KOPT-K1 (cell line): ENCODE results near the gene TAF1B.
"Not testable (repeated sequence)": the region's sequence is repeated elsewhere in the genome, so short reads cannot be mapped to it uniquely, and the experiment has no call there.

ENCODE experiments used
- H3K27ac ChIP-seq: fragments of 200-600 bp; sonication (generic); 2 replicates; pipeline ENCODE4 v1.5.1; 2016; ENCODE audit warnings: antibody characterized with exemption, mild to moderate bottlenecking, low read depth, low read length; ENCODE audit not compliant: poor library complexity, severe bottlenecking
- H3K36me3 ChIP-seq: fragments of 200-600 bp; sonication (generic); 2 replicates; pipeline ENCODE4 v1.5.1; 2017; ENCODE audit warnings: antibody characterized with exemption, mild to moderate bottlenecking, low read length, moderate library complexity; ENCODE audit not compliant: insufficient read depth
- H3K9me3 ChIP-seq: fragments of 200-600 bp; sonication (generic); 2 replicates; pipeline ENCODE4 v1.5.1; 2017; ENCODE audit warnings: antibody characterized with exemption, low read length, mild to moderate bottlenecking; ENCODE audit not compliant: insufficient read depth, poor library complexity, severe bottlenecking

TAF1B gene

DNA sequence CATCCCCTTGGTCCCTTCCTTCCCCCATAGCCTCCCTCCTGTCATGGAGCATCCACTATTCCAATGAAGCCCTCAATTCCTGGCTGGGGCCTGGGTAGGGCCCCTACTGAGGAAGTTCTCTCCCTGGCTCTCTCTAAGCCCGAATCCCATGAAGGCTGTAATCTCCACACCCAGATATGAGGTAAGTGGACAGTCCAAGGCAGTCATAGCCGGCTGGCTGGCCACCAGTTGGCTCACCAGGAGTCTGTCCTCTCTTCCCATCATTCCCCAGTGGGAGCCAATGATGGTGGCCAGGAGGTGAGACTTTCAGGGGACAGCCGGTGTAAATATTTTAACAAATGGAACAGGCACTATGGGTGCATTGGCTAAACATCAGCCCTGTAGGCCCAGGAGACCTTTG, 6.8 kb upstream of the TAF1B start:
- Histone ChIP-seq H3K27ac (no peak overlapping the region), H3K36me3 (no peaks in the 10 kb centered on the region), H3K9me3 (no peaks in the 10 kb centered on the region)

DNA sequence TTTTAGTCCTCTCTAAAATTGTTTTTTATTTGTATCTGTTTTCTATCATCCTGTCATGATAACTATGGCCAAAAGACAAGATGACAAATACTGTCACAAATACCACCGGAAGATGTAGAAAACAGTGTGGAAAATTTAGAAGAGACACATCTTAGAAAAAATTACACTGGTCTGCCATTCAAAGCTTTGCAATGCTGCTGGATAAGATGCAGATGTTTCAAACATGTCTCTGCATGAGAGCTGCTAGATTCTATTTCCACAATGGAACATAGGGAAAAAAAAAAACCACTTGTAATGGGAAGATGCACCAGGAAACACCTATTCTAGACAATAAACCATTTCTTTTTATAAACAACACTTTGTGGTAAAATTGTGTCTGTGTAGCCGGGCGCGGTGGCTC, 5.8 kb upstream of the TAF1B start:
- H3K36me3 ChIP-seq = no peaks in the 10 kb centered on the region
- no peaks in the 10 kb centered on the region for H3K9me3 ChIP-seq
- H3K27ac ChIP-seq = no peak overlapping the region

DNA sequence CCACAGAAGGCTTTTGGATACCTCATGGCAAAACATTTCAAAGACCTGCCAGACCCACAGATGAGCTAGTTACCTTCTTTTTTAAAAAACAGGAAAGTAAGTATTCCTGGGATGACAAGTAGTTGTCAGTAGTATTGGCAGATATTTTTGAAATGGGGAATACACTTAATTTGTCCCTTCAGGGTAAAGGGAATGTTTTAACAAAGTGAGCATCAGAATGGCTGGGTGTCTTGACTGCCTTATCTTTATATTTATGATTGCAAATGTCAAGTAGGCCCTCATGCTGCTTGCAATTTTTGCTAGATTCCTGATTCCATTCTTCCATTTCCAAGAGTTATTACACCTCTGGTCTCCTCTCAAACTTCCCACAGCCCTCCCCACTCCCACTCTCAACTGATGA, 4.9 kb upstream of the TAF1B start:
- H3K36me3 ChIP-seq = no peaks in the 10 kb centered on the region
- no peak overlapping the region for H3K27ac ChIP-seq
- H3K9me3 ChIP-seq = no peaks in the 10 kb centered on the region

DNA sequence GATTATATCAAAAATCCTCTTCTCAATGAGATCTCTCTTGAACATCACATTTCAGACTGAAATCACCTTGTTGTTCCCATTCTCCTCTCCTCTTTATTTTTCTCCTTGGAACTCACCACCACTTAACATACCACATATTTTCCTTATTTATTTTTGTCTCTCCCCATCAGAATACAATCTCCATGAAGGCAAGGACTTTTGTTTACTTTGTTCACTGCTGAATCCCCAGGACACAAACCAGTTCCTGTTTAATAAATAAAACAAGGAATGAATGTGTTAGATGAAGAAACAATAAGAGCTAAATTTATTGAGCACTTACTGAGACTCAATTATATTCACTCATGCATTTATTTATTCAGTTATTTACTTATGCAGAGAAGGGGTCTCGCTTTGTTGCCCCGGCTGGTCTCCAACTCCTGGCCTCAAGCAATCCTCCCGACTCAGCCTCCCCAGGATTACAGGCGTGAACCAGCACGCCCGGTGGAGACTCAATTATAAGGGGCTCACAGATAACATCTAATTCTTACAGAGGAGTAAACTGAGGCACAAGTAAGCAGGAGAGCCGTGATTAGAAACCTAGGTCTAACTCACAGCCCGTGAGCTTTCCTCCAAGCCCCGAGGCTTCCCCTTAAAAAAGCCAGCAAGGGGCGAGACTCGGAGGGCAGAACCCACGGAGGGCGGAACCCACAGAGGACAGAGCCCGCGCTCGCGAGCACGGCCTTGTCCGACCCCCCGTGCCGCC, 616 bp upstream of the TAF1B start:
- H3K27ac ChIP-seq = peak overlapping the region; percentile 89
- H3K9me3 ChIP-seq = no peaks in the 10 kb centered on the region
- H3K36me3 ChIP-seq = peaks cover 27% of the 10 kb centered on the region

DNA sequence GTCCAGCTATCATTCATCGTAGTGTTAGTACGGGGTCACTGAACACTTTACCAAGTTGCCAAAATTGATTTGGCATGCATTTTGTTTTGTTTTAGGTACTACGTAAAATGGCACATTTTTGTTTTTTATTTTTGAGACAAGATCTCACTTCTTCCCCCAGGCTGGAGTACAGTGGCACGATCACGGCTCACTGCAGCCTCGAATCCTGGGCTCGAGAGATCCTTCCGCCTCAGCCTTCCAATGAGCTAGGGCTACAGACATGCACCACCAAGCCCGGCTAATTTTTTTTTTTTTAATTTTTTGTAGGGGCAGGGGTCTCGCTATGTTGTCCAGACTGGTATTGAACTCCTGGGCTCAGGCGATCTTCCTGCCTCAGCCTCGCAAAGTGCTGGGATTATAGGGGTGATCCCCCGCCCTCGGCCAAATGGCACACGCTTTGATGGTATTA, 786 bp downstream of the TAF1B start:
- peaks cover 41% of the 10 kb centered on the region for H3K36me3 ChIP-seq
- H3K9me3 ChIP-seq = no peaks in the 10 kb centered on the region
- H3K27ac ChIP-seq = peak overlapping the region; percentile 89

DNA sequence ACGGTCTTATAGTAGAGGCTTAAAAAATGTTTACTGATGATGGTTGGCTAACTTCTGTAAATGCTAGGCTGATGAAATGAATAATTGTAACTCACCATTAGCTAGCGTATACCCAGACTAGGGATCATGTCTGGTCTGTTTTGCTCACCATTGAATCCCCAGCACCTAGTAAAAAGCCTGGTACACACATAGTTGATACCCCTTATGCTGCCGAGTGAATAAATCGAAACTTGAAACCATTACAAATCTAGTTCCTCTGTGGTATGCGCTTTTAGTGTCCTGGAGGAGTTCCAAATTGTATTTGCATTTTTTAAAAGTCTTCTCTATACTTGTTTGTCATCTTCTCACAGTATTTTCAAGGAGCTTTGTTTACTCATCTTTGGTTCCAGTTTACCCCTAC, 1.3 kb downstream of the TAF1B start:
- Histone ChIP-seq H3K36me3 (peaks cover 46% of the 10 kb centered on the region), H3K27ac (peak overlapping the region; percentile 89), H3K9me3 (no peaks in the 10 kb centered on the region)

DNA sequence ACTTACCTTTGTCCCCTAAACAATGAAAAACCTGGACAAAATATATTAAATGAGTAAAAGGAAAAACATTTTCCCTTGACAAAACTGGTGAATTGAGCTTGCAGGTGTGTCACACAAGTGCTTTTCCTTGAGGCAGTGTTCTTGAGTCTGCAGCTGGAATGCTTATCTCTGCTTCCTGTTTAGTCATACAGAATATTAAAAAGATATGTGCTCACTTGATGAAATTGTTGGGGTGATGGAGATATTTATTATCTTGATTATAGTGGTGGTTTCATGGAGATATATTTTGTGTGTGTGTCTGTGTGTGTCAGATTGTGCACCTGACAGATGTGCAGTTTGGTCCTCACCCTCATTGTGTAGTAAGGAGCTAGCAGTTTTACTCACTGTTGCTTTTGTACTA, 3.3 kb downstream of the TAF1B start:
- Histone ChIP-seq H3K9me3 (no peaks in the 10 kb centered on the region), H3K27ac (no peak overlapping the region), H3K36me3 (peaks cover 66% of the 10 kb centered on the region)

DNA sequence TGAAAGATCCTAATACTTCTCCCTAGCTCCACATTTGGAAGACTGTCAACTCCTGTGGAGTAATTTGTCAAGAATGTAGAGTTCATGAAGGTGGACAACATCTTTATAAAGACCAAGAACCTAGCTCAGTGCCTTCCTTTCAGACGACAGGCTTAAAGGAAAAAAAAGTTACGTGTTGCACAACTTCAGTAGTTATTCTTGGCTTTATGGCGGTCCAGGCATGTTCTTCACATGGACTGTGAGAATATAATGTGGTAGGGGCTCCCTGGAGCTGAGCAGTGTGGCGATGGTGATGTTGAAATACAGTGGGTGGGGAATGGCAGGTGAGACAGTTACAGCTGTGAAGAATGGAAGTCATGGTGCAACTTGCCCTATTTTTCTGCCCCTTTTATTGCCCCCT, 3.9 kb downstream of the TAF1B start:
- Histone ChIP-seq H3K9me3 (no peaks in the 10 kb centered on the region), H3K27ac (no peak overlapping the region), H3K36me3 (peaks cover 71% of the 10 kb centered on the region)

DNA sequence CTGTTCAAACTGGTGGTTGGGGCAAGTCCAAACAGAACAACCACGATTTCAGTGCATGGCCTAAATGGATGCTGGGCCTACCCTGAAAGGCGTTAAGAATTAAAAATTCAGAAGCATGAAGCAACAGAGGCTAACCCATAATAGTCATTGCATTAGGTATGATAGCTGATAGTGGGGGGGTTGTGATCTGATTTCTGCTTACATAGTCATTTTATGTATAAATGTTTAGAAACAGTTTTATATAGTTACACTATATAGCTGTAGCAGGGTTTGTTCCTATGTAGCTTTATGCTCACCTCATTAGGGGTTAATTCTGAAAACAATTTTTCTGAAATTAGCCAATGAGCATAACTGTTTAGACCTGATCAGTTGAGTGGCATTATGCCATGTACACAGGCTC, 9.6 kb downstream of the TAF1B start:
- H3K27ac ChIP-seq = no peak overlapping the region
- H3K9me3 ChIP-seq = peaks cover 41% of the 10 kb centered on the region
- peaks cover 100% of the 10 kb centered on the region for H3K36me3 ChIP-seq

DNA sequence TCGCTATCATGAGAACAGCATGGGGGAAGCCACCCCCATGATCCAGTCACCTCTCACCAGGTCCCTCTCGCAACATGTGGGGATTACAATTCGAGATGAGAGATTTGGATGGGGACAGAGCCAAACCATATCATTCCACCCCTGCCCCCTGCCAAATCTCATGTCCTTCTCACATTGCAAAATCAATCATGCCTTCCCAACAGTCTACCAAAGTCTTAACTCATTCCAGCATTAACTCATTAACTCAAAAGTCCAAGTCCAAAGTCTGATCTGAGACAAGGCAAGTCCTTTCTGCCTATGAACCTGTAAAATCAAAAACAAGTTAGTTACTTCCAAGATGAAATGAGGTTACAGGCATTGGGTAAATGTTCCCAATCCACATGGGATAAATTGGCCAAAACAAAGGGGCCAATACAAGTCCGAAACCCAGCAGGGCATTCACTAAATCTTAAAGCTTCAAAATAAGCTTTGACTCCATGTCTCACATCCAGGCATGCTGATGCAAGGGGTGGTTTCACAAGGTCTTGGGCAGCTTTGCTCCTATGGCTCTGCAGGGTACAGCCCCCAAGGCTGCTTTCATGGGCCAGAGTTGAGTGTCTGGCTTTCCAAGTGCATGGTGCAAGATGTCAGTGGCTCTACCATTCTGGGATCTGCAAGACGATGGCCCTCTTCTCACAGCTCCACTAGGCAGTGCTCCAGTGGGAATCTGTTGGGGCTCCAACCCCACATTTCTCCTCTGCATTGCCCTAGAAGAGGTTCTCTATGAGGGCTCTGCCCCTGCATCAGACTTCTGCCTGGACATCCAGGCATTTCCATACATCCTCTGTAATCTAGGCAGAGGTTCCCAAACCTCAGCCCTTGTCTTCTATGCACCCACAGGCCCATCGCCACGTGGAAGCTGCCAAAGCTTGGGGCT, 14.8 kb downstream of the TAF1B start:
- peaks cover 83% of the 10 kb centered on the region for H3K9me3 ChIP-seq
- H3K27ac ChIP-seq = no peak overlapping the region
- H3K36me3 ChIP-seq = peaks cover 87% of the 10 kb centered on the region

DNA sequence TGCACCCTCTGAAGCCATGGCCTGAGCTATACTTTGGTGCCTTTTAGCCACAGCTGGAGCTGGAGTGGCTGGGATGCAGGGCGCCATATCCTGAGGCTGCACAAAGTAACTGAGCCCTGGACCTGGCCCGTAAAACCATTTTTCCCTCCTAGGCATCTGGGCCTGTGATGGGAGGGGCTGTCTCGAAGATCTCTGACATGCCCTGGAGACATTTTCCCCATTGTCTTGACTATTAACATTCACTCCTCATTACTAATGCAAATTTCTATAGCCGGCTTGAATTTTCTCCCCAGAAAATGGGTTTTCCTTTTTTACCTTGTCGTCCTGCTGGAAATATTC, 15.4 kb downstream of the TAF1B start:
- Histone ChIP-seq H3K36me3 (peaks cover 81% of the 10 kb centered on the region), H3K9me3 (peaks cover 84% of the 10 kb centered on the region), H3K27ac (no peak overlapping the region)

DNA sequence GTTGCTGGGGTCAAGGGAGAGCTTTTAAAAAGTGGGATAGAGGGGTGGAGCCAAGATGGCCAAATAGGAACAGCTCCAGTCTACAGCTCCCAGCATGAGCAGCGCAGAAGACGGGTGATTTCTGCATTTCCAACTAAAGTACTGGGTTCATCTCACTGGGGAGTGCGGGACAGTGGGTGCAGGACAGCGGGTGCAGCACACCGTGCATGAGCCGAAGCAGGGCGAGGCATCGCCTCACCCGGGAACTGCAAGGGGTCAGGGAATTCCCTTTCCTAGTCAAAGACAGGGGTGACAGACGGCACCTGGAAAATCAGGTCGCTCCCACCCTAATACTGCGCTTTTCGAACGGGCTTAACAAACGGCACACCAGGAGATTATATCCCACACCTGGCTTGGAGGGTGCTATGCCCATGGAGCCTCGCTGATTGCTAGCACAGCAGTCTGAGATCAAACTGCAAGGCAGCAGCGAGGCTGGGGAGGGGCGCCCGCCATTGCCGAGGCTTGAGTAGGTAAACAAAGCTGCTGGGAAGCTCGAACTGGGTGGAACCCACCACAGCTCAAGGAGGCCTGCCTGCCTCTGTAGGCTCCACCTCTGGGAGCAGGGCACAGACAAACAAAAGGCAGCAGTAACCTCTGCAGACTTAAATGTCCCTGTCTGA, 17.8 kb downstream of the TAF1B start:
- H3K36me3 ChIP-seq = peaks cover 57% of the 10 kb centered on the region
- peaks cover 64% of the 10 kb centered on the region for H3K9me3 ChIP-seq
- H3K27ac ChIP-seq = not testable (repeated sequence)

DNA sequence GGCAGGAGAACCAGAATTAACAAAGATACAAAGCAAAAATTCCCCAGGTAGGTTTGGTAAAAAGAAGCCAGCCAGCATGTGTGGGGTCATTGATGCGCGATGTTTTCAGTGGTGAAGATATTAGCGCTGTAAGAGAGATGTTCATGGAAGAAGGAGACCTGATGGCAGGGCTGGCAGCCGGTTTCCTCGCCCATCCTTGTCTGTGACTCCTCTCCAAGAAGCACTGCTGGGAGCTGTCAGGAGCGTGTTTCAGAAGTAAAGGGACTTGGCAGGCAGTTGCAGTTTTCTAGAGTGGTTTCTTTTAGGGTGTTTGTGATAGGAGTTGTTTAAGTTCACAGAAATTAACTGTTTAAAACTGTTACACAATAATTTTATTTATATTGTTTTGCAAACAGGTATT, 24.6 kb downstream of the TAF1B start:
- no peak overlapping the region for H3K27ac ChIP-seq
- H3K36me3 ChIP-seq = peaks cover 58% of the 10 kb centered on the region
- H3K9me3 ChIP-seq = peaks cover 4% of the 10 kb centered on the region

DNA sequence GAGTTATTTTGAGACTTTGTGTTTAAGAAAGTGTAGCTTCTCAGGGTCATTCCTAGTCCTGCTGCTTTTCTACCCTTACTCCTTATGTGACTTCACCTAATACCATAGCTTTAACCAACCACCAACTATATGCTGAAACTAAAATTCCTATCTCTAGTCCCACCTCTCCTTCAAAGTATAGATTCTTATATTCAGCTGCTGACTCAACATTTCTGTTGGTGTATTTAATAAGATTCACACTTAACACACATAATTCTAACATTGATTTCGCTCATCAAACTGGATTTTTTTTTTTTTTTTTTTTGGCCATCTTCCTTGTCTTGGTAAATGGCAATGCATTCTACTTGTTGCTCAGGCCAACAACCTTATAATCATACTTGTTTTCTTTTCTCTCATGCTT, 30.1 kb downstream of the TAF1B start:
- Histone ChIP-seq H3K27ac (no peak overlapping the region), H3K9me3 (no peaks in the 10 kb centered on the region), H3K36me3 (peaks cover 98% of the 10 kb centered on the region)

DNA sequence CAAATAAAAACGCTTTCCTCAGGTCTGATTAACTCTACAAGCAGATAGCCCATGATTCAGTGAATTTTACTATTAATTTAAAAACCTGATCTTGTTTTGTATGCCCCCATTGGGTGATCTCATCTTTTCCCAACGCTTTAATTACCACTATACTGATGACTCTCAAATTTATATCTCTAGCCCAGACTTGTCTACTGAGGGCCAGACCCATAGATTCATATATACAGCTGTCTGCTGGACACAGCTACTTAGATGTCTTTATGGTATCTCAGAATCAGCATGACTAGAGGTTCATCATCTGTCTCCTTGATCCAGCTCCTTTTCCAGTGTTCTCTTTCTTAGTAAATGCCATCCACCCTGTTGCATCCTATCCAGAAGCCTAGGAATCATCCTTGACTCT, 33.8 kb downstream of the TAF1B start:
- Histone ChIP-seq H3K9me3 (no peaks in the 10 kb centered on the region), H3K27ac (no peak overlapping the region), H3K36me3 (peaks cover 93% of the 10 kb centered on the region)
